ENCODE results near the gene YIPF4. TPM values are rescaled to one million over a fixed set of nuclear protein-coding genes. Genes with fewer than 3 reads are reported as not detected.

The YIPF4 gene
- total and polyA plus RNA-seq, 2 of the 4 experiments (the other 2 are of a cell fraction), result 3.6 to 6.8 TPM

- no CpG with 5 or more reads among the region's 2 CpGs for WGBS, 2 experiments (ENCODE audit: extremely low coverage in 2 of 2, insufficient read length in 1 of 2)
- no peak overlapping the region for H3K4ac ChIP-seq (ENCODE audit: low read depth, low read length)
Measured at GRCh38 chr2:32342801-32343200, 65.1 kb downstream of the YIPF4 start.

More at GRCh38 chr2:32342801-32343200, 65.1 kb downstream of the YIPF4 start:
- ChIA-PET POLR2A (ENCODE audit: unreplicated experiment) (no interaction called here), CTCF (no interaction called here)
- no peak overlapping the region for H3K18ac ChIP-seq (ENCODE audit: low read depth, low read length)
- no peaks in the 10 kb centered on the region for H3K79me1 ChIP-seq (ENCODE audit: low read depth in 1 of 2, low read length in 2 of 2)
- ATAC-seq (ENCODE audit: low read depth) (no peak), DNase-seq (no peak)
- intact Hi-C loops (cut with micrococcal nuclease) (no loop called here), in situ Hi-C loops (cut with MboI; ENCODE audit: low sequenced_read_pairs) (no loop called here), dilution Hi-C loops (cut with HindIII; ENCODE audit: low sequenced_read_pairs, unreplicated experiment) (no loop called here)
- H3K4me3 ChIP-seq (ENCODE audit: insufficient read depth, low read depth, low read length), result no peak overlapping the region
- no peak overlapping the region for H2BK5ac ChIP-seq (ENCODE audit: low read depth, low read length, poor library complexity, severe bottlenecking)
- H2BK15ac ChIP-seq (ENCODE audit: low read depth, low read length), result no peak overlapping the region
- no peak overlapping the region for H3K23ac ChIP-seq (ENCODE audit: low read depth, low read length)
- H2BK120ac ChIP-seq (ENCODE audit: low read depth, low read length), result no peak overlapping the region
- no peak overlapping the region for H3K56ac ChIP-seq (ENCODE audit: extremely low read depth, insufficient read depth, low read length)
- no peak overlapping the region for H3K27ac ChIP-seq (ENCODE audit: insufficient read depth, low read length)
- H4K8ac ChIP-seq (ENCODE audit: low read depth in 2 of 2, low read length in 2 of 2), result no peak overlapping the region
- no peaks in the 10 kb centered on the region for H3K9me3 ChIP-seq (ENCODE audit: control insufficient read depth, insufficient read depth, low read length)
- H3K4me1 ChIP-seq (ENCODE audit: control insufficient read depth, insufficient read depth, low read length), result no peaks in the 10 kb centered on the region
- H2AK9ac ChIP-seq (replicated peaks; ENCODE audit: low read depth, low read length, poor library complexity), result no peak overlapping the region
- no peak overlapping the region for H4K91ac ChIP-seq (ENCODE audit: insufficient read depth, low read depth, low read length)
- no peak overlapping the region for H4K5ac ChIP-seq (ENCODE audit: low read depth, low read length)
- no peaks in the 10 kb centered on the region for H3K27me3 ChIP-seq (ENCODE audit: control insufficient read depth, insufficient read depth, low read length)
- TF ChIP-seq SMC3 (IDR thresholded peaks at IDR 0.05; ENCODE audit: low read depth, low read length), result no peak
- no peak for TF ChIP-seq POLR2A (IDR thresholded peaks at IDR 0.05; ENCODE audit: low read depth, low read length)
- no peak for TF ChIP-seq RFX5 (IDR thresholded peaks at IDR 0.05; ENCODE audit: low read depth, low read length)
- TF ChIP-seq, protein P1, sequence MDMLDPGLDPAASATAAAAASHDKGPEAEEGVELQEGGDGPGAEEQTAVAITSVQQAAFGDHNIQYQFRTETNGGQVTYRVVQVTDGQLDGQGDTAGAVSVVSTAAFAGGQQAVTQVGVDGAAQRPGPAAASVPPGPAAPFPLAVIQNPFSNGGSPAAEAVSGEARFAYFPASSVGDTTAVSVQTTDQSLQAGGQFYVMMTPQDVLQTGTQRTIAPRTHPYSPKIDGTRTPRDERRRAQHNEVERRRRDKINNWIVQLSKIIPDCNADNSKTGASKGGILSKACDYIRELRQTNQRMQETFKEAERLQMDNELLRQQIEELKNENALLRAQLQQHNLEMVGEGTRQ (IDR thresholded peaks at IDR 0.05; ENCODE audit: low read depth, low read length), result no peak
- TF ChIP-seq FOS (IDR thresholded peaks at IDR 0.05; ENCODE audit: low read depth, low read length), result no peak
- no peak for TF ChIP-seq NFE2L2 (IDR thresholded peaks at IDR 0.05; ENCODE audit: low read depth, low read length)
- TF ChIP-seq MAZ (IDR thresholded peaks at IDR 0.05; ENCODE audit: borderline replicate concordance, low read depth, low read length), result no peak
- TF ChIP-seq RAD21 (IDR thresholded peaks at IDR 0.05; ENCODE audit: low read length), result no peak
- no peak for TF ChIP-seq BHLHE40 (IDR thresholded peaks at IDR 0.05; ENCODE audit: low read depth, low read length)
- no peak for TF ChIP-seq RCOR1 (IDR thresholded peaks at IDR 0.05; ENCODE audit: insufficient replicate concordance, low read length)
- TF ChIP-seq CEBPB (IDR thresholded peaks at IDR 0.05; ENCODE audit: low read depth, low read length), result no peak
- TF ChIP-seq CTCF (conservative IDR thresholded peaks at IDR 0.05; ENCODE audit: low read depth, low read length), result no peak
- no peak overlapping the region for H2AFZ ChIP-seq (replicated peaks; ENCODE audit: low read length, poor library complexity)
- H3K36me3 ChIP-seq (ENCODE audit: control insufficient read depth, insufficient read depth, low read length), result no peaks in the 10 kb centered on the region
- no TSS peak for BruUV-seq (replicated peaks)
- no peaks in the 10 kb centered on the region for H3K9me1 ChIP-seq (ENCODE audit: insufficient read depth, low read length)
- no peak overlapping the region for H3K4me2 ChIP-seq (ENCODE audit: low read depth, low read length)
- no peak overlapping the region for H3K14ac ChIP-seq (replicated peaks; ENCODE audit: low read depth, low read length)
- no peaks in the 10 kb centered on the region for H4K20me1 ChIP-seq (ENCODE audit: insufficient read depth, low read length)
- no peak overlapping the region for H2BK20ac ChIP-seq (ENCODE audit: low read depth, low read length)
- H3K9ac ChIP-seq (ENCODE audit: low read depth, low read length), result no peak overlapping the region
- H2AK5ac ChIP-seq (ENCODE audit: low read depth, low read length), result no peak overlapping the region

Data from IMR-90 (cell line).